Panc1 (cell line): Measurements from ENCODE around the gene AKT3. TPM values are rescaled to one million over a fixed set of nuclear protein-coding genes. Genes with fewer than 3 reads are reported as not detected.

Experiments
- ATAC-seq: fragments of 200-7000 bp; cut with Tn5 transposase; 2 replicates; pipeline ENCODE4 v1.9.1; 2020; ENCODE audit warnings: mild to moderate bottlenecking, moderate library complexity
- BruUV-seq: library from RNA; stranded (reverse); fragments of 400-500 nt; replicated peaks from 2 replicates; lab custom pipeline; 2021; lab: Mats Ljungman, UMichigan
- CTCF ChIA-PET: fragments of 300-600 bp; sonication (Branson Sonifier 250); formaldehyde crosslinking; loops from one replicate; lab custom pipeline; 2022; ENCODE audit warnings: antibody characterized with exemption; lab: Charles Lee
- POLR2A ChIA-PET: fragments of 300-600 bp; sonication (Branson Sonifier 250); formaldehyde crosslinking; loops from one replicate; lab custom pipeline; 2022; ENCODE audit warnings: antibody characterized with exemption; lab: Charles Lee
- DNase-seq: peaks from one replicate; pipeline ENCODE4 v3.0.0-alpha.2; 2010; ENCODE audit warnings: low read depth, low spot score
- H3K27ac ChIP-seq: 2 replicates; pipeline ENCODE4 v1.5.1; 2011; ENCODE audit warnings: mild to moderate bottlenecking, low read length, inconsistent platforms
- H3K27me3 ChIP-seq: fragments of 200-500 bp; sonication (Bioruptor generic); 2 replicates; pipeline ENCODE4 v1.6.0; 2014; ENCODE audit warnings: low read length, inconsistent platforms; ENCODE audit not compliant: control insufficient read depth, insufficient read depth
- H3K36me3 ChIP-seq: fragments of 200-500 bp; sonication (Bioruptor generic); 2 replicates; pipeline ENCODE4 v1.5.1; 2014; ENCODE audit warnings: inconsistent platforms, mild to moderate bottlenecking, low read length, moderate library complexity; ENCODE audit not compliant: control insufficient read depth, insufficient read depth
- H3K4me1 ChIP-seq: 2 replicates; pipeline ENCODE4 v1.5.1; 2011; ENCODE audit warnings: inconsistent platforms, mild to moderate bottlenecking, low read length, moderate library complexity; ENCODE audit not compliant: control insufficient read depth, insufficient read depth
- H3K4me3 ChIP-seq, 2 experiments: 2 replicates each; pipeline ENCODE4 v1.5.1; 2011 to 2012; ENCODE audit warnings: low read depth in 2 of 2, low read length in 2 of 2, mild to moderate bottlenecking in 2 of 2, inconsistent platforms in 1 of 2, moderate library complexity in 1 of 2
- H3K9me3 ChIP-seq: fragments of 200-500 bp; sonication (Bioruptor generic); 2 replicates; pipeline ENCODE4 v1.5.1; 2014; ENCODE audit warnings: low read depth, mild to moderate bottlenecking, inconsistent platforms, low read length, moderate library complexity; ENCODE audit not compliant: control insufficient read depth, insufficient read depth
- POLR2AphosphoS5 ChIP-seq: IDR thresholded peaks from 2 replicates; pipeline ENCODE4 v1.6.1; 2012; ENCODE audit warnings: mild to moderate bottlenecking, low read depth, low read length, moderate library complexity
- SIN3A ChIP-seq: IDR thresholded peaks from 2 replicates; pipeline ENCODE4 v1.6.1; 2012; ENCODE audit warnings: low read depth, mild to moderate bottlenecking, low read length, moderate library complexity, borderline replicate concordance; ENCODE audit not compliant: insufficient read depth
- TCF7L2 ChIP-seq: IDR thresholded peaks from 2 replicates; pipeline ENCODE4 v1.6.1; 2011; ENCODE audit warnings: mild to moderate bottlenecking, low read depth, low read length, inconsistent platforms
- in situ Hi-C: cut with HindIII; loops from 2 replicates; pipeline ENCODE4 v1.10.0; 2016; ENCODE audit warnings: low sequenced_read_pairs, low pct_unique_long_range_greater_than_20kb
- intact Hi-C: fragments of 100-400 bp; cut with micrococcal nuclease; formaldehyde crosslinking; loops from one replicate; pipeline ENCODE4 v1.10.0; 2022; ENCODE audit not compliant: unreplicated experiment
- total RNA-seq: library from RNA; stranded (reverse); gene quantifications from one replicate; pipeline ENCODE4 v1.2.1, GENCODE V29; 2021; ENCODE audit not compliant: unreplicated experiment
- TF ChIP-seq, protein P1 (sequence below), 2 experiments: IDR thresholded peaks; 2 replicates each; pipeline ENCODE4 v1.6.1; 2011 to 2012; ENCODE audit warnings: low read depth in 2 of 2, control low read depth in 1 of 2, low read length in 1 of 2, mild to moderate bottlenecking in 1 of 2, moderate library complexity in 1 of 2; ENCODE audit not compliant: insufficient read depth in 1 of 2
- TF ChIP-seq, protein P2 (sequence below): fragments of 450-650 bp; IDR thresholded peaks from 2 replicates; pipeline ENCODE4 v1.5.1; 2017; ENCODE audit warnings: mild to moderate bottlenecking

Gene AKT3
- total RNA-seq, 1 experiment from 2014 or later, result 11.0 TPM

DNA sequence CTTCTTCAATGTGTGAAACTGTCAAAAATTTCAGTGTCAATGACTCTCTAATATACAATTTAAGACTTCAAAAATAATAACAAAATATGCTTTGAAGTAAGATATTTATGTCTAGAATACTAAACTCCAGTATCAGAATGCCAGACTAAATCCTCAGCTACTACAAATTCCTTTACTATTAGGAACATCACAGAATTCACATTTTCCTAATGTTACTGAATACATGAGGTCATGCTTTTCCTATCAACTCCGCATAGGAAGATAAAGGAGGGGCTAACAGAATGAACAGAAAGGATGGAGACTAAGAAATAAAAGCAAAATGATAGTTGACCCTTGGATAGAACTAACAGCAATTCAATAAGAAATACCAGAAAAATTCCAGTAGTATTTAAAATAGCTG is 301.5 kb downstream of the AKT3 start:
- TF ChIP-seq SIN3A, result no peak
- TF ChIP-seq POLR2AphosphoS5, result no peak
- TF ChIP-seq, protein P1, sequence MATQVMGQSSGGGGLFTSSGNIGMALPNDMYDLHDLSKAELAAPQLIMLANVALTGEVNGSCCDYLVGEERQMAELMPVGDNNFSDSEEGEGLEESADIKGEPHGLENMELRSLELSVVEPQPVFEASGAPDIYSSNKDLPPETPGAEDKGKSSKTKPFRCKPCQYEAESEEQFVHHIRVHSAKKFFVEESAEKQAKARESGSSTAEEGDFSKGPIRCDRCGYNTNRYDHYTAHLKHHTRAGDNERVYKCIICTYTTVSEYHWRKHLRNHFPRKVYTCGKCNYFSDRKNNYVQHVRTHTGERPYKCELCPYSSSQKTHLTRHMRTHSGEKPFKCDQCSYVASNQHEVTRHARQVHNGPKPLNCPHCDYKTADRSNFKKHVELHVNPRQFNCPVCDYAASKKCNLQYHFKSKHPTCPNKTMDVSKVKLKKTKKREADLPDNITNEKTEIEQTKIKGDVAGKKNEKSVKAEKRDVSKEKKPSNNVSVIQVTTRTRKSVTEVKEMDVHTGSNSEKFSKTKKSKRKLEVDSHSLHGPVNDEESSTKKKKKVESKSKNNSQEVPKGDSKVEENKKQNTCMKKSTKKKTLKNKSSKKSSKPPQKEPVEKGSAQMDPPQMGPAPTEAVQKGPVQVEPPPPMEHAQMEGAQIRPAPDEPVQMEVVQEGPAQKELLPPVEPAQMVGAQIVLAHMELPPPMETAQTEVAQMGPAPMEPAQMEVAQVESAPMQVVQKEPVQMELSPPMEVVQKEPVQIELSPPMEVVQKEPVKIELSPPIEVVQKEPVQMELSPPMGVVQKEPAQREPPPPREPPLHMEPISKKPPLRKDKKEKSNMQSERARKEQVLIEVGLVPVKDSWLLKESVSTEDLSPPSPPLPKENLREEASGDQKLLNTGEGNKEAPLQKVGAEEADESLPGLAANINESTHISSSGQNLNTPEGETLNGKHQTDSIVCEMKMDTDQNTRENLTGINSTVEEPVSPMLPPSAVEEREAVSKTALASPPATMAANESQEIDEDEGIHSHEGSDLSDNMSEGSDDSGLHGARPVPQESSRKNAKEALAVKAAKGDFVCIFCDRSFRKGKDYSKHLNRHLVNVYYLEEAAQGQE (IDR thresholded peaks at IDR 0.05; ENCODE audit: insufficient read depth in 1 of 2, low read depth in 2 of 2, low read length in 1 of 2), result no peak
- TF ChIP-seq TCF7L2, result no peak
- TF ChIP-seq, protein P2, sequence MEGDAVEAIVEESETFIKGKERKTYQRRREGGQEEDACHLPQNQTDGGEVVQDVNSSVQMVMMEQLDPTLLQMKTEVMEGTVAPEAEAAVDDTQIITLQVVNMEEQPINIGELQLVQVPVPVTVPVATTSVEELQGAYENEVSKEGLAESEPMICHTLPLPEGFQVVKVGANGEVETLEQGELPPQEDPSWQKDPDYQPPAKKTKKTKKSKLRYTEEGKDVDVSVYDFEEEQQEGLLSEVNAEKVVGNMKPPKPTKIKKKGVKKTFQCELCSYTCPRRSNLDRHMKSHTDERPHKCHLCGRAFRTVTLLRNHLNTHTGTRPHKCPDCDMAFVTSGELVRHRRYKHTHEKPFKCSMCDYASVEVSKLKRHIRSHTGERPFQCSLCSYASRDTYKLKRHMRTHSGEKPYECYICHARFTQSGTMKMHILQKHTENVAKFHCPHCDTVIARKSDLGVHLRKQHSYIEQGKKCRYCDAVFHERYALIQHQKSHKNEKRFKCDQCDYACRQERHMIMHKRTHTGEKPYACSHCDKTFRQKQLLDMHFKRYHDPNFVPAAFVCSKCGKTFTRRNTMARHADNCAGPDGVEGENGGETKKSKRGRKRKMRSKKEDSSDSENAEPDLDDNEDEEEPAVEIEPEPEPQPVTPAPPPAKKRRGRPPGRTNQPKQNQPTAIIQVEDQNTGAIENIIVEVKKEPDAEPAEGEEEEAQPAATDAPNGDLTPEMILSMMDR, result no peak
- Histone ChIP-seq H3K27me3 (no peaks in the 10 kb centered on the region), H3K9me3 (no peaks in the 10 kb centered on the region), H3K36me3 (no peaks in the 10 kb centered on the region), H3K4me3 (no peak overlapping the region), H3K27ac (no peak overlapping the region), H3K4me1 (no peaks in the 10 kb centered on the region)
- no TSS peak for BruUV-seq
- DNase-seq (no peak), ATAC-seq (no peak)
- POLR2A ChIA-PET, result no interaction called here
- intact Hi-C loops (no loop called here), in situ Hi-C loops (no loop called here)
- CTCF ChIA-PET, result no interaction called here

DNA sequence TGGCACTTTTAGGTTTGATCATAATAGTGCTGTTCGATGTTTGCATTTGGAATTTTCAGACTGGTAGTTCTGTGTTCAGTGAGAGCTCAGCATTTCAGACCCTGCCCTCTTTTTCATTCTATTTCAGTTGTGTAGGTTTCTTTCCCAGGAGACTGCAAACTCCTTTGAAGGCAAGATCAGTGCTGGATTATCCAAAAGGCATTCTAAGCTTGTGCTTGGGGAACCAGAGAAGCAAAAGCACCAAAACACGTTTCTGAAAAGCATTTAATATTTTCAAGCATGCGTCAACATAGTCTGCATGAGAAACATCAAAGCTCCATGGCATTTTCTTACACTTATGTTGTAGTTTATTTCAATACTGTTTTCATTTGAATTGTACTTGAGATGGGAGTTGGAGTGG is 302.2 kb downstream of the AKT3 start:
- TF ChIP-seq SIN3A (no peak), TCF7L2 (no peak), POLR2AphosphoS5 (no peak)
- TF ChIP-seq, protein P1 (IDR thresholded peaks at IDR 0.05; ENCODE audit: insufficient read depth in 1 of 2, low read depth in 2 of 2, low read length in 1 of 2), result no peak
- TF ChIP-seq, protein P2, result no peak
- in situ Hi-C loops (no loop called here), intact Hi-C loops (no loop called here)
- H3K27me3 ChIP-seq, result no peaks in the 10 kb centered on the region
- DNase-seq (no peak), ATAC-seq (no peak)
- no peak overlapping the region for H3K27ac ChIP-seq
- no peaks in the 10 kb centered on the region for H3K4me1 ChIP-seq
- H3K4me3 ChIP-seq, result no peak overlapping the region
- ChIA-PET POLR2A (no interaction called here), CTCF (no interaction called here)
- H3K9me3 ChIP-seq, result no peaks in the 10 kb centered on the region
- no peaks in the 10 kb centered on the region for H3K36me3 ChIP-seq
- BruUV-seq, result no TSS peak
